NOMO-1 treated with DMSO at 0.1 percent for 48 hours (cell line): ENCODE measurements around the gene POLR3C.
"Not testable (repeated sequence)": the region's sequence is repeated elsewhere in the genome, so short reads cannot be mapped to it uniquely, and the experiment has no call there.

Experiments
- DNase-seq: peaks from one replicate; lab custom pipeline; 2025; ENCODE audit not compliant: unreplicated experiment; lab: John Stamatoyannopoulos, UW

POLR3C gene

GRCh38 chr1:145823565-145824498 lies at the start of gene POLR3C, which contains the start of gene RNF115:
POLR3C (plus strand) TSS chr1:145824200; CDS start chr1:145825777, 1,577 bp downstream.
RNF115 (minus strand) TSS chr1:145824095; CDS start chr1:145823873, 222 bp downstream.
- DNase-seq = peak; percentile 95

- no peak for DNase-seq
Observed at GRCh38 chr1:145777357-145778145, 46.4 kb upstream of the POLR3C start.

- no peak for DNase-seq
Observed at GRCh38 chr1:145778146-145778540, 45.9 kb upstream of the POLR3C start.

GRCh38 chr1:145782272-145783099 lies 41.5 kb upstream of the POLR3C start:
- DNase-seq = no peak

- DNase-seq = no peak
Observed at GRCh38 chr1:145784409-145784808, 39.6 kb upstream of the POLR3C start.

GRCh38 chr1:145785547-145785946 lies 38.5 kb upstream of the POLR3C start:
- no peak for DNase-seq

- no peak for DNase-seq
Observed at GRCh38 chr1:145786271-145786670, 37.7 kb upstream of the POLR3C start.

- DNase-seq = no peak
Observed at GRCh38 chr1:145788580-145788979, 35.4 kb upstream of the POLR3C start.

GRCh38 chr1:145791860-145792259 lies 32.1 kb upstream of the POLR3C start:
- not testable (repeated sequence) for DNase-seq

- no peak for DNase-seq
Observed at GRCh38 chr1:145792484-145792883, 31.5 kb upstream of the POLR3C start.

GRCh38 chr1:145795257-145795881 lies 28.6 kb upstream of the POLR3C start:
- DNase-seq = no peak

- DNase-seq = no peak
Observed at GRCh38 chr1:145796753-145797152, 27.2 kb upstream of the POLR3C start.

GRCh38 chr1:145799806-145800205 lies 24.2 kb upstream of the POLR3C start:
- DNase-seq = no peak

GRCh38 chr1:145804235-145805045 lies 19.6 kb upstream of the POLR3C start:
- DNase-seq = no peak

- no peak for DNase-seq
Observed at GRCh38 chr1:145805057-145805456, 18.9 kb upstream of the POLR3C start.

- DNase-seq = no peak
Observed at GRCh38 chr1:145806408-145806807, 17.6 kb upstream of the POLR3C start.

- no peak for DNase-seq
Observed at GRCh38 chr1:145806844-145807243, 17.2 kb upstream of the POLR3C start.

GRCh38 chr1:145812977-145813810 lies 10.8 kb upstream of the POLR3C start:
- DNase-seq = not testable (repeated sequence)

GRCh38 chr1:145818095-145818494 lies 5.9 kb upstream of the POLR3C start:
- DNase-seq = not testable (repeated sequence)
